Suppressor macrophage treated with lipopolysaccharide for 1 hour (primary cell): Measurements from ENCODE around the gene MBTD1.
"Not testable (repeated sequence)": the region's sequence is repeated elsewhere in the genome, so short reads cannot be mapped to it uniquely, and the experiment has no call there.

Experiments
- DNase-seq, 3 donors: peaks; one replicate each; pipeline ENCODE4 v3.0.0-alpha.2; 2020 to 2022

Gene MBTD1

DNA sequence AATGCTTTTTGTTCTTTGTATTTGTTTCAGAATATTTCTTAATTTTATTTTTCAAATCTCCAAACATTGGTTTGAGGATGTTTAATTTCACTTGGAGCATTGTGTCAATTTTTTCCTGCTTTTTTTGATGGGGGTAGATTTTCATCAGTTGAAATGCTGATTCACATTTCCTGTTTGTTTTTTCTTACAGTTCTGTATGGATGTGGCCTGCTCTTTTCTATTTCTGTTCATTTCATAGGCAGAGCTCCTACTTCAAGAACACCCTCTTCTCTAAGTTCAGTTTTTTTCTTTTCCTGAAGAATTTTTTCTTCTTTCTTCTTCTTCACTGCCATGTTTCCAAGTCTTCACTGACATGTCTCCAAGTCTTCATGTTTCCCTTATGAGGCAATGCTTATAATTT lies 8.8 kb downstream of the MBTD1 start:
- no peak for DNase-seq

DNA sequence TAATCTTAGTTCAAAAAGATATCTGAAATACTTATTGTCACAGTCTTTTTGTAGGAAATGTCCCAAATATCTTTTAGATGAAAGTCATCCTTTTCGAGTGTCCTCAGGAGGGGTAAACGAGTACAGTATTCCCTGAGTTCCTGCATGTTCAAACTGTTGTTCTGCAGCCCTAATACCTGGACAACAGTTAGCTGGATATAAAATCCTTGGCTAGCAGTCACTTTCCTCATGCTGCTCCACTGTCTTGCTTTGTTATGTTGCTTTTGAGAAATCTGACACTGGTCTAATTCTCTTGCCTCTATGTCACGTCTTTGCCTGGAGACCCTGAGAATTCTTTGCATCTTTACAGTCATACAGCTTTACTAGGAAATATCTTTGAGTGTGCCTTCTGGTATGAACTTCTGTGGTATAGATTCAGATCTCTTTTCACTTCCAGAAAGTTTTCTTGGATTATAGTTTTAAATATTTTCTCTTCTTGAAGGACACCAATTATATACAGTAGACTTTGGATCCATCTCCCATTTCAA lies 9.5 kb downstream of the MBTD1 start:
- DNase-seq = peak in 1 of 3 donors; percentile 15

DNA sequence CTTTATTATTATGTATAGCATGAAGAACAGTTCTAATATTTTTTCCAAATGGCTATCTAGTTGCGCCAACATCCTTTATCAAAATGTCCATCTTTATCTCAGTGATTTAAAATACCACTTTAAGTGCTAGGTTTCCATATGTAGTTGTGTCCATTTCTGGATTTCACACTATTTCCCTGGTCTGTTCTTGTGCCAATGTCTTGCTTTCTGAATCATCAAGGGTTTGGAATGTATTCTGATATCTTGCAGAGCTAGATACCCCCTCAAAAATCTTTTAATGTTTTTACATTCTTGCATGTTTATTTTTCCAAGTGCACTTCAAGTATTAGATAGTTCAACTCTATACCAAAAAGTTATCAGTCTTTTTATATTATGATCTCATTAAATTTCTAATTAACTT lies 14.3 kb downstream of the MBTD1 start:
- no peak for DNase-seq

DNA sequence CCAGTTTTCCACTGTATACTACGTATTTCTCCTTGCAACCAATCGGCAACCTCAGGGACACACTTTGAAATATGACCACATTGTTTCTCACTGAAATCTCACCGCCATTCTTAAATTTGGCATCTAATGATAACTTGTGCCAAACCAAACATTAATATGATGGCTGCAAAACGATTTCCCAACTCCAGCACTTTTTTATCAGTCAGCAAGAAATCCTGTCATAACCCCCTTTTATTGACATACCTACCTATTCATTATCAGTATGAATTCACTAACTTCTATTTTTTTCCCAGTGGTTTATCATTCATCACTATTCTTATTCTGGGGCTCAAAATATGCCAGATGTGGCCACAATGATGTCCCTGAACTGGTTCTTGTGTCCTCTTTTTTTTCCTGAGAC lies 15.8 kb downstream of the MBTD1 start:
- no peak for DNase-seq

DNA sequence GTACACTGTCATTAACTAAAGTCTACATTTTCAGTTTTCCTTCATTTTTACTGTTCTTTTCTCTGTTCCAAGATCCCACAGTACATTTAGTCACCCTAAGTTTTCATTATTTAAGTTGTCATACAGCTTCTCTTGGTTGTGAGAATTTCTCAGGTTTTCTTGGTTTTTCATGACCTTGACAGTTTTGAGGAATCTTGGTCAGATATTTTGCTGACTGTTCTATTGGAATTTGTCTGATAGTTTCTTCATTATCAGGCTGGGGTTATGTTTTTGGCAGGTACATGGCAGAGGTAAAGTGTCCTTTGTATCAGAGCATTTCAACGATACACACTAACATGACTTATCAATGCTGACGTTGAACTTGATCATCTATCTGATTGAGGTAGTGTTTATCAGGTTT lies 19.6 kb downstream of the MBTD1 start:
- no peak for DNase-seq

DNA sequence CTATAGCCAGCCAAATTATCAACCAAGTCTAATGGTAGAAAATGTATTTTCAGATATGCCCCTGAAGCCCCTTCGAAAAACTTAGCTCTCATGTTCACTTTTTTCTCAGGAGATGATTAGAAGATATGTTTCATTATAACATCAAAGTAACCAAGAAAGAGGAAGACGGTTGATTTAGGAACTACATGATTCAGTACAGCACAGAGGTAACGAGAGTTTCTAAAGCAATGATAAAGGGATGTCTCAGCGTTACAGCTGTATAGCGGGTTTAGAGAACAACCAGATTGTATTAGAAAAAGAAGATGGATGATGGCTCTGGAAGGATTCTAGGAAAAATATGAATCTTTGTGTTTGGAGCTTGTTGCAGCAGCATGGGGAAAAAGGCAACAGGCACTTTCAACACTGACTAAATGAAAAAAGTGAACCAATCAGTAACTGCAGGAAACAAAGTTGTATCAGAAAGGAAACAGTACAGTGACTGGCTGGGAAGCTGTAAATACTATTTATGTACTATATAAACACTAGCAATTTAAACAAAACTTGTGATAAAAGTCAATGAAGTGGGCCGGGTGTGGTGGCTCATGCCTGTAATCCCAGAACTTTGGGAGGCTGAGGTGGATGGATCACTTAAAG lies 21.5 kb downstream of the MBTD1 start:
- DNase-seq = peak; percentile 19 to 46 (median 43)

DNA sequence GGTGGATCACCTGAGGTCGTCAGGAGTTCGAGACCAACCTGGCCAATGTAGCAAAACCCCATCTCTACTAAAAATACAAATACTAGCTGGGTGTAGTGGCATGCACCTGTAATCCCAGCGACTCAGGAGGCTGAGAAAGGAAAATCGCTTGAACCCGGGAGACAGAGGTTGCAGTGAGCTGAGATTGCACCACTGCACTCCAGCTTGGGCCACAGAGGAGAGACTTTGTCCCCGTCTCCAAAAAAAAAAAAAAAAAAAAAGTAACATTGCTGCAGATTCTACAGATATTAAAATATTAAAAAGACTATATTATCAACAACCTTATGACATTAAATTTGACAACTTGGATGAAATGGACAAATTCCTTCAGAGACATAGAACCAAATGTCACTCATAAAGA lies 25.7 kb downstream of the MBTD1 start:
- no peak for DNase-seq

DNA sequence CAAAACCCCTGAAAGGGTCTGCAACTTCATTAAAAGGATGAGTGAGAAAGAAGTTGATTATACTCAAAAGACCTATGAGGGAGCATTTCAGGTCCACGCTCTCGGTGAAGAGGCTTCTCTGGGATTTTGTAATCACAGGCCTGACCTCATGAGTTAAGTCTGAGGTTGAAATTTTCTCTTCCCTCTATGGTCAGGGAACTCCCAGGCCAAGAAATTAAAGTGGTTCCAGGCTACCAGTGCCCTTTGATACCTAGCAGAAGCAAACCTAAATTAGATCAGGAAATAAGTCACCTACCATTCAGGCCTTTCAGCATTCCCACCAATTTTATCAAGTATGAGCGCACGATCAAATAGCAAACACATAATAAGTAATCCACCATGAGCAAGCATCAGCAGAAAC lies 27.9 kb downstream of the MBTD1 start:
- peak; percentile 54 to 65 (median 55) for DNase-seq

DNA sequence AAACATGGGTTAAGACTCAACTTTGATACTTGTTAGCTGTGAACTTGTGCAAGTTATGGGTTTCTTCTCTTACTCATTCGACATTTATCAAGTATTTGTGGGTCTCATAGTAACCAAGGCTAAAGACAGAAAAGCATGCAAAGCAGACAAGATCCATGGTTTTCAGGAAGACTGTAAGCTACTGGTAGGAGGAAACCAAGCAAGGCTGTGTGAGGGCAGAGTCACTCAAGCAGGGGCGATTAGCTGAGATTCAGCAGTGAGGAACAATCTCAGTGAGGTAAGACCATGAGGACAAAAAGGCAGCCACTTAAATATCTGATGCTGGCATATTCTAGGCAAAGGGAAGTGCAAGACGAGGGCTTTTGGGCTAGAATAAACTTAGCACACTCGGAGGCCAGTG lies 29.5 kb downstream of the MBTD1 start:
- DNase-seq = peak; percentile 9 to 27 (median 19)

DNA sequence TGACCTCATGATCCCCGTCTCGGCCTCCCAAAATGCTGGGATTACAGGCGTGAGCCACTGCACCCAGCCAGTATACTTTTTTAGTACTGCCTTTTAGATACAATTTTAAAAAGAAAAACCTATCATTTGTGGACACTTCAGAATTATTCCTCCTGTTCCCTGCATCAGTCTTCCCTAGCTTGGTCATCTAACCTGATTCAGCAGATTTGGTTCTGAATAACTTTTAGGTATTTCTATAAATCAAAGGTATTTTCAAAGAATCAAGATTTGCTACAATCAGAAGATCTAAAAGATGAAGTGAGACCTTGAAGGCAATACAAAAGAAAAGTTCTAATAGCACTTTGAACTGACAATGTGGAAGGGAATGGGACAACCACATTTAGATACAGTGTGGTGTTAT lies 30.0 kb downstream of the MBTD1 start:
- DNase-seq = no peak

DNA sequence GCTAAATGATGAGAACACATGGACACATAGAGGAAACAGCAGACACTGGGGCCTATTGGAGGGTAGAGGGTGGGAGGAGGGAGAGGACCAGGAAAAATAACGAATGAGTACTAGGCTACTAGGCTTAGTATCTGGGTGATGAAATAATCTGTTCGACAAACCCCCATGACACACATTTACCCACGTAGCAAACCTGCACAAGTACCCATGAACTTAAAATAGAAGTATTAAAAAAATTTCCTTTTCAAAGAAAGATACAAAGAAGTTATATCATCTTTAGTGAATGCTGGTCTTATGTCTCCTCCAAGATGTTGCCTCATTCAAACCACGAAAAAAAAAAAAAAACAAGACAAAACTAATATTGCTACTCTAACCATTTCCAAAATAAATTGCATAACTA lies 31.7 kb downstream of the MBTD1 start:
- peak; percentile 20 to 37 (median 20) for DNase-seq

DNA sequence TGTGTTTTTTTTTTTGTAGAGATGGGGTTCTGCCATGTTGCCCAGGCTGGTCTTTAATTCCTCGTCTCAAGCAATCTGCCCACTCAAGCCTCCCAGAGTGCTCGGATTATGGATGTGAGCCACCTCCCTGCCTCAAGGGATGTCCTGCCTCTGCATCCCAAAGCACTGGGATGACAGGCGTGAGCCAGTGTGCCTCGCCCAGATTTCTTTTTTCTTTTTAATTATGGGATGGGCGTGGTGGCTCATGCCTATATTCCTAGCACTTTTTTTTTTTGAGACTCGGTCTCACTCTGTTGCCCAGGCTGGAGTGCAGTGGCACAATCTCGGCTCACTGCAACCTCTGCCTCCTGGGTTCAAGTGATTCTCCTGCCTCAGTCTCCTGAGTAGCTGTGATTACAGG lies 34.3 kb downstream of the MBTD1 start:
- not testable (repeated sequence) for DNase-seq

DNA sequence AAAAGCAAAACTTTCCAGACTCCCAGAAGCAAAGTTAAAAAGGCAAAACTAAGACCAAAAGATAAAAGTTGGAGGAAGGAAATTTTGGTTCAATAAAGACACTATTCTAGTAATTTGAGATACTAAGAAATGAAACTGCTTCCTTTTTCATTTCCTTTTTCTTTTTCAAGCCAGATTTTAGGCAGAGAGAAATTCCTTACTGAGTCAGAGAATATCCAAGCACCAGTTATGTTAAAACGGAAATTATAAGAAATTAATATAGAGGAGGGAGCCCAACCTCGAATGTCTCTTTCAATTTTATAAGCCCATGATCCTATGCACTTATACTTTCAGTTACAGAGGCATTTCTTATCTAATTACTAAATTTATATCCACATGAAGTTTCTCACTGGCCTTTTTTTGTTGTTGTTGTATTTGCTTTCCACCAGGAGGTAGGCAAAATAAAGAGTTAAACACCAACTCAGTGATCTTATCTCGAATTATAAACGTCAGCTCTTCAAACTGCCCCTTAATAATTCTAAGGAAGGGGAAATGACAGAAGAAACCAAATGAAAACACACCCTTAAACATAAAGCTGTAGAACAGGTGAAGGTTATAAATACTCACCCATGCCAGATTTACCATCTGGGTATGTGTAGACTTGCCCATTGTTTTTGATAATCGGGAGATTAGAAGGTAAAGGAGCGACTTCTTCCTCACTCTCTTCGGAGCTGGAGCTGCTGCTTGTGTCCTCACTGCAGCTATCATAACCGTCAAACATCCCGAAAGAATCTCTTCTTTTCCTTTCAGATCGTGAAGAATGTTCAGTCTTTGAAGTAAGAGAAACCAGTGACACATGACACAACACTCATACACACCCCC lies 35.2 kb downstream of the MBTD1 start:
- DNase-seq = peak; percentile 21 to 76 (median 63)

DNA sequence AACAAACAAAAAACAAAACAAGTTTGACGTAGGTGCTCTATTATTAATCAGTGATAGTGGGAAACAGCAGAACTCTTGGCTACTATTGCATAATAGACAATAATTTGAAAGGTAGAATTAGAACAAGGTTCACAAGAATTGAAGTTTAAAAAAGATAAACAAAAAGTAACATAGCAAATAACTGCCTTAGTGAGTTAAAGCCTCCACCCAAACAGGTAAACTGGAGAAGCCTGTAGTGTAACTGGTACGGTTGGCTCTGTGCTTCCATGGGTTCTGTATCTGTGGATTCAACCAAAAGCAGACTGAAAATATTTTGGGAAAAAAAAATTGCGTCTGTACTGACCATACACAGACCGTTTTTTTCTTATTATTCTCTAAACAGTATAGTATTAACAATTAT lies 38.5 kb downstream of the MBTD1 start:
- no peak for DNase-seq

DNA sequence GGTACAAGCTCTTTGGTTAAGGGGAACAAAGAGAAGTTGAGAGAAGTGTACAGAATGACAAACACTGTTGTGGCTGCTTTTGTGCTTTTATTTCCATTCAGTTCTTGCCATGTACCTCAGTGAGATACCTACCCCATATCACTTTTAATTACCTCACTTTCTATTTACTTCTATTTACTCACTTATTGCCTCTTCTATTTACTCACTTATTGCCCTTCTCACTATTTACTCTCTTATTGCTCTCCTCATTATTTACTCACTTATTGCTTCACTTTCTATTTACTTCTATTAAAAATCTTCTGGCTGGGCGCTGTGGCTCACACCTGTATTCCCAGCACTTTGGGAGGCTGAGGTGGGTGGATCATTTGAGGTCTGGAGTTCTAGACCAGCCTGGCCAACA lies 41.9 kb downstream of the MBTD1 start:
- no peak for DNase-seq

DNA sequence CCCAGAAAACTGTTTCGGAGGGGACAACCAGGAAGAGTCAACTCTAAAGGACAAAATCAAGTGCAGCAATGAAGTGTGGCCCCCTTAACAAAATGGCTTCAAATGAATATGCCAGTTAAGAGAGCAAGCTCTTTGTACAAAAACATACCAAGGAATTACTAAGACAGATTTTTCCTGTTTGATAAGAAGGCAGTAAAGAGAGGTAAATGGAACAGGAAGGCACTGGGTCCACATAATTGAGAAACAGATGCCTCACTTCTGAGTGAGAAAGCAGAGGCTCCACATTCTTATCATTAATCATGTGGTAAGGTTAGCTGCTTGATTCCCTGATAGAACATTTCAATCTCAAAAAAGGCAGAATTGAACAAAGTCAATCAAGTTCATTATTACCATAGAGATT lies 44.9 kb downstream of the MBTD1 start:
- DNase-seq = no peak

DNA sequence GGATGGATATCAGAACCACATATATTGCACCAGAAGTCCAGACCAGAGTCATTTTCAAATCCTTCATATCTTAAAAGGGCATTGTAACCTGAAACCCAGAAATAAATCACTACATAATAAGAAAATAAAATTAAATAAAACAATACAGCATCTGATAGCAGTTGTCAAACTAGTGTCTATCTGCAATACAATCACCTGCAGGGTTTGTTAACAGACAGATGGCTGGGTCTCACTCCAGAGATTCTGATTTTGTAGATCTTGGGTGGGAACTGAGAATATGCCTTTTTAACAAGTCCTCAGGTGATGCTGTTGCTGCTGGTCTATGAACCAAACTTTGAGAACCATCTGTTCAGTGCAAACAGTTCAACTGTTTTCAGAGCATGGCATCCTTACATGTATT lies 56.0 kb downstream of the MBTD1 start:
- DNase-seq = no peak

DNA sequence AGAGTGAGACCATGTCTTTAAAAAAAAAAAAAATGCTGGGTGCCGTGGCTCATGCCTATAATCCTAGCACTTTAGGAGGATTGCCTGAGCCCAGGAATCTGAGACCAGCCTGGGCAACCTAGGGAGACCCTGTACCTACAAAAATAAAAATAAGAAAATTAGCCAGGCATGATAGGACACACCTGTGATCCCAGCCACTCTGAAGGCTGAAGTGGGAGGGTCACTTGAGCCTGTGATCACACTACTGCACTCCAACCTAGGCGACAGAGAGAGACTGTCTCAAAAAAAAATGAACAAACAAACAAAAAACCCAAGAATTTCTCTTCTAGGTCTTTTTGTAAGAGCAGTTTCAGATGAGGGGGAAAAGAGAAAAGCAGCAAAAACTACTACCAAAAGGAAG lies 59.0 kb downstream of the MBTD1 start:
- DNase-seq = no peak

DNA sequence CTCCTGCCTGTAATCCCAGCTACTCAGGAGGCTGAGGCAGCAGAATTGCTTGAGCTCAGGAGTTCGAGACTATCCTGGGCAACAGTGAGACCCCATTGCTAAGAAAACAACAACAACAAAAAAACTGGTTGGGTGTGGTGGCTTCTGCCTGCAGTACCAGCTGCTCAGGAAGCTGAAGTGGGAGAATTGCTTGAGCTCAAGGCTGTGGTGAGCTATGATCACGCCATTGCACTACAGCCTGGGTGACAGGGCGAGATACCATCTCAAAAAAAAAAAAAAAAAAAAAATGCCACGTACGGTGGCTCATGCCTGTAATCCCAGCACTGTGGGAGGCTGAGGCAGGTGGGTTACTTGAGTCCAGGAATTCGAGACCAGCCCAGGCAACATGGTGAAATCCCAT lies 59.6 kb downstream of the MBTD1 start:
- no peak for DNase-seq

DNA sequence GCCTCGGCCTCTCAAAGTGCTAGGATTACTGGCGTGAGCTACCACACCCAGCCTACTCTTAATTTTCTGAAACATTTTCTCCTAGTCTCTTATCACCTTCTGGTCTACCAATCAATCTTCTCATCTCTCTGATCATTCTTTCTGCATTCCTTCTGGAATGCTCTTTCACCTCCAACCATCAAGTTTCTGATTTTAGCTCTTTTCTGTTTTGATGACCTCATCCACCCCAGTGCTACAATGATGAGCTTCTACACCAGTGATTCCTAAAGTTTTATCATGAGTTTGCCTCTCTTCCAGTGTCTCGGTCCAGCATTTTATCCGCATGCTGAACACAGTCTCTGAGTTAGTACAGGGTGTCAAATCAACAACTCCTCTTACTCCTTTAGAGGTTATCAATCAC lies 62.1 kb downstream of the MBTD1 start:
- no peak for DNase-seq

DNA sequence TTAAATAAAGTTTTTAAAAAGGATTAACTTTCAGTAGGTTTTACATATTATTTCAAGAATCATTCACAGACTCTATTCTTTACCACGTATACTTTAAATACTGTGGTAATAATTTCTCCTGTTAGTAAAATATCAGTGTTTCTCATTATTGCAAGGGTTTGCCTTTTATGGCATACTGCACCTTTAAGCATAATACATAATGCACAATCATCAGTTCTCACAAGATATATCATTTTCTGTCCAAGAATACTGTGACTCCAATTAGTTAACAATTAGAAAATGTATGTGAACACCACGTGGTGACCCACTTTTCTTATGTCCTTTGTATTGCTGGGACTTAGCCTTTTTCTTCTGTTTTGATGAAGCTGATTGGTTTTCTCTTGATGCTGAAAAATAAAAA lies 68.0 kb downstream of the MBTD1 start:
- no peak for DNase-seq

DNA sequence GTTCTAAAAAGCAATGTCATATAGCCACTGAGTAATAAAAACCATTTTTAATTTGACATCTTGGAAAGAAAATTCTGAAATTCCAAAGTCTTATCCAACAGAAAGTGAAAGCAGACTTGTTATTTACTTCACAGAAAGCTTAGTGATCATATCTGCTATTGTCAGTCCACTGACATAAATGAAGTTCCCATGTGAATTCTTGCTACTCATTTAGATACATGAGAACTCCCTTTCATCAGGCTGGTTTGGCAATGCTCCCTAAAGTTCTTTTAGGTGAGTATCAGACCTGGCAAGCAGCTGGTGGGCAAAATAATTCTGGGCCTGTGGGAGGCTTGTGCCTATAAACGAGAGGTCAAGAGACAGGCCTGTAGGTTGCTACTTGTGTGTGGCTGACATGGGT lies 70.2 kb downstream of the MBTD1 start:
- no peak for DNase-seq

DNA sequence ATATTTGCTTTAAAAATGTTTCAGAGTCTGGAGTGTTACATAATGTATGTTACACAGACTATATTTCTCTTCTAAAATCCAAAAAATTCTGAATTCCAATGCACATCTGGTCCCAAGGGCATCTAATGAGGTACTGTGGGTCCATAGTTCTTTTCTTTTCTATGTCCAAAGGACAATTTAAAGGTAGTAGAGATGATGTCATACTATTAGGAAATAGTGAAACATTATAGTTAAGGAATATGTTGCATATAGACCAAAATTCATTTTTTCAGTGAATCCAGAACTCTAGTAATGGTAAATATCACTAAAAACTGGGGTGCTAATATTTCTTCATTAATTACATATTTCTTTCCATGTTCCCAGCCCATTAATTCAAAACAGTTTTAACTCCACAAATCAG lies 70.7 kb downstream of the MBTD1 start:
- DNase-seq = no peak

DNA sequence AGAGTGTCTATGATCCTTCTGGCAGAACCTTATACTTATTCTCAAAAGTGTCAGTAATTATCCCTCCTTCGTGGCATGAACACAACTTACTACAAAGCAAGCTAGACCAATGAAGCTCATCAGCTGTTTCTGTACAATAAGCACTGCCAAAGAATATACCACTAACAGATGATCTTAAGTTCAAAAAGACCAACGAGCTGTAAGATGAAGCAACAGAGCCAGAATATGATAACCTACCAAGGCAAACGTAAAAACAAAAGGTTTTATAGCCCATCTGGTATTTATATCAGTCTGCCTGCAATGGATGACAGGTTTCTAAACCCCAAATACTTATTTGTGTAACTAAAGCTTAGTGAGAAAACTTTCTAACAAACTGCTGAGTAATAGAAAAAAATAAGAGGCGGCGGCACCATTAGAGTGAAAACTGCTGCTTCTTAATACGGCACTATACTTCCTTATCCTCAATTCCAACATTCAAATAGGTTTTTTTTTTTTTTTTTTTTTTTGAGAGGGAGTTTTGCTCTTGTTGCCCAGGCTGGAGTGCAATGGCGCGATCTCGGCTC lies 71.5 kb downstream of the MBTD1 start:
- DNase-seq = no peak
